Measurements from ENCODE around the gene RNF186. TPM values are rescaled to one million over a fixed set of nuclear protein-coding genes. Genes with fewer than 3 reads are reported as not detected.

The RNF186 gene
- total RNA-seq, 4 donors from 2014 or later = 0.24 TPM; not detected in 3

- intact Hi-C loops (cut with DNase I; ENCODE audit: low total_unique reads) (no loop called here), in situ Hi-C loops (cut with MboI; ENCODE audit: low sequenced_read_pairs in 4 of 4) (no loop called here)
- Histone ChIP-seq H3K9me3 (no peaks in the 10 kb centered on the region), H3K27ac (no peak overlapping the region), H3K4me3 (no peak overlapping the region), H3K27me3 (no peaks in the 10 kb centered on the region), H3K36me3 (no peaks in the 10 kb centered on the region), H3K4me1 (no peaks in the 10 kb centered on the region)
- DNase-seq (no peak), ATAC-seq (no peak)
- TF ChIP-seq CTCF (IDR thresholded peaks at IDR 0.05 in 4 of 5, conservative IDR thresholded peaks at IDR 0.05 in 1 of 5) (no peak), POLR2A (IDR thresholded peaks at IDR 0.05) (no peak)
Observed at GRCh38 chr1:19785660-19786059, 29.4 kb downstream of the RNF186 start.

- intact Hi-C loops (cut with DNase I; ENCODE audit: low total_unique reads) = no loop called here
- no peak for TF ChIP-seq CTCF (IDR thresholded peaks at IDR 0.05 in 4 of 5, conservative IDR thresholded peaks at IDR 0.05 in 1 of 5)
- no peak for TF ChIP-seq POLR2A (IDR thresholded peaks at IDR 0.05)
- Histone ChIP-seq H3K27ac (no peak overlapping the region), H3K4me3 (no peak overlapping the region), H3K9me3 (no peaks in the 10 kb centered on the region), H3K4me1 (no peaks in the 10 kb centered on the region), H3K36me3 (no peaks in the 10 kb centered on the region), H3K27me3 (no peaks in the 10 kb centered on the region)
- no peak for ATAC-seq
- in situ Hi-C loops (cut with MboI; ENCODE audit: low sequenced_read_pairs in 4 of 4) = no loop called here
- DNase-seq = no peak
Observed at GRCh38 chr1:19780267-19780877, 34.7 kb downstream of the RNF186 start.

- Histone ChIP-seq H3K4me1 (no peaks in the 10 kb centered on the region), H3K27ac (no peak overlapping the region), H3K9me3 (no peaks in the 10 kb centered on the region), H3K36me3 (no peaks in the 10 kb centered on the region), H3K4me3 (no peak overlapping the region), H3K27me3 (no peaks in the 10 kb centered on the region)
- TF ChIP-seq POLR2A (IDR thresholded peaks at IDR 0.05) = no peak
- no peak for TF ChIP-seq CTCF (IDR thresholded peaks at IDR 0.05 in 4 of 5, conservative IDR thresholded peaks at IDR 0.05 in 1 of 5)
- DNase-seq (no peak), ATAC-seq (no peak)
- intact Hi-C loops (cut with DNase I; ENCODE audit: low total_unique reads) = no loop called here
- in situ Hi-C loops (cut with MboI; ENCODE audit: low sequenced_read_pairs in 4 of 4) = no loop called here
Observed at GRCh38 chr1:19776933-19777332, 38.1 kb downstream of the RNF186 start.

- Histone ChIP-seq H3K9me3 (no peaks in the 10 kb centered on the region), H3K36me3 (no peaks in the 10 kb centered on the region), H3K27me3 (no peaks in the 10 kb centered on the region), H3K4me3 (no peak overlapping the region), H3K4me1 (no peaks in the 10 kb centered on the region), H3K27ac (no peak overlapping the region)
- in situ Hi-C loops (cut with MboI; ENCODE audit: low sequenced_read_pairs in 4 of 4) (no loop called here), intact Hi-C loops (cut with DNase I; ENCODE audit: low total_unique reads) (no loop called here)
- ATAC-seq (no peak), DNase-seq (no peak)
- TF ChIP-seq POLR2A (IDR thresholded peaks at IDR 0.05) = no peak
- no peak for TF ChIP-seq CTCF (IDR thresholded peaks at IDR 0.05 in 4 of 5, conservative IDR thresholded peaks at IDR 0.05 in 1 of 5)
Observed at GRCh38 chr1:19776287-19776686, 38.8 kb downstream of the RNF186 start.

- Histone ChIP-seq H3K9me3 (no peaks in the 10 kb centered on the region), H3K4me3 (no peak overlapping the region), H3K27ac (no peak overlapping the region), H3K4me1 (no peaks in the 10 kb centered on the region), H3K36me3 (no peaks in the 10 kb centered on the region), H3K27me3 (no peaks in the 10 kb centered on the region)
- in situ Hi-C loops (cut with MboI; ENCODE audit: low sequenced_read_pairs in 4 of 4) (no loop called here), intact Hi-C loops (cut with DNase I; ENCODE audit: low total_unique reads) (no loop called here)
- ATAC-seq = no peak
- no peak for DNase-seq
- no peak for TF ChIP-seq POLR2A (IDR thresholded peaks at IDR 0.05)
- TF ChIP-seq CTCF (IDR thresholded peaks at IDR 0.05 in 4 of 5, conservative IDR thresholded peaks at IDR 0.05 in 1 of 5) = no peak
Observed at GRCh38 chr1:19775831-19776230, 39.3 kb downstream of the RNF186 start.

Measured in gastrocnemius medialis (tissue), 4 donors.